WTC11 (cell line): ENCODE results near the gene DMD. TPM values are rescaled to one million over a fixed set of nuclear protein-coding genes. Genes with fewer than 3 reads are reported as not detected.

ENCODE experiments used
- ATAC-seq: fragments of 200-7000 bp; cut with Tn5 transposase; 2 replicates; pipeline ENCODE4 v1.10.0; 2021; ENCODE audit warnings: mild to moderate bottlenecking, moderate library complexity
- CTCF ChIA-PET: fragments of 300-600 bp; sonication (Branson Sonifier 250); formaldehyde crosslinking; loops from one replicate; lab custom pipeline; 2021; ENCODE audit warnings: antibody characterized with exemption; lab: Charles Lee
- POLR2A ChIA-PET: fragments of 350-600 bp; sonication (Branson Sonifier 250); formaldehyde crosslinking; loops from one replicate; lab custom pipeline; 2021; ENCODE audit warnings: antibody characterized with exemption; lab: Charles Lee
- DNase-seq: peaks from one replicate; pipeline ENCODE4 v3.0.0; 2021; ENCODE audit warnings: low spot score
- H3K27ac Mint-ChIP-seq: 2 replicates; pipeline ENCODE4 v1.8.0; 2021; ENCODE audit warnings: mixed read lengths
- H3K27me3 Mint-ChIP-seq: 2 replicates; pipeline ENCODE4 v1.8.0; 2021; ENCODE audit warnings: low read depth, mild to moderate bottlenecking, moderate library complexity, mixed read lengths
- H3K36me3 Mint-ChIP-seq: 2 replicates; pipeline ENCODE4 v1.8.0; 2021; ENCODE audit warnings: mixed read lengths
- H3K4me1 Mint-ChIP-seq: 2 replicates; pipeline ENCODE4 v1.8.0; 2022; ENCODE audit warnings: mixed read lengths
- H3K4me3 Mint-ChIP-seq: 2 replicates; pipeline ENCODE4 v1.8.0; 2021; ENCODE audit warnings: mild to moderate bottlenecking, moderate library complexity, mixed read lengths
- H3K9me3 Mint-ChIP-seq: 2 replicates; pipeline ENCODE4 v1.8.0; 2021; ENCODE audit warnings: mixed read lengths
- CBFB ChIP-seq: sonication (generic); formaldehyde crosslinking; IDR thresholded peaks from 2 replicates; pipeline ENCODE4 v1.8.1; 2022; ENCODE audit warnings: mild to moderate bottlenecking, low read depth, missing genetic modification reagents
- CDX4 ChIP-seq: fragments of 250-450 bp; sonication (Bioruptor Pico); IDR thresholded peaks from 2 replicates; pipeline ENCODE4 v1.9.0; 2021; ENCODE audit warnings: moderate library complexity, mild to moderate bottlenecking, inconsistent platforms, borderline replicate concordance
- HMGA2 ChIP-seq: fragments of 250-450 bp; sonication (Bioruptor Pico); IDR thresholded peaks from 2 replicates; pipeline ENCODE4 v1.4.0; 2021; ENCODE audit warnings: mild to moderate bottlenecking, moderate library complexity
- KAT7 ChIP-seq: sonication (generic); formaldehyde crosslinking; IDR thresholded peaks from 2 replicates; pipeline ENCODE4 v1.8.1; 2023; ENCODE audit warnings: missing genetic modification reagents, mild to moderate bottlenecking, borderline replicate concordance
- MLX ChIP-seq: sonication (generic); formaldehyde crosslinking; IDR thresholded peaks from 2 replicates; pipeline ENCODE4 v1.8.1; 2023; ENCODE audit warnings: mild to moderate bottlenecking, missing genetic modification reagents, moderate library complexity
- NFYB ChIP-seq: sonication (generic); formaldehyde crosslinking; conservative IDR thresholded peaks from 2 replicates; pipeline ENCODE4 v1.8.0; 2022; ENCODE audit warnings: low read depth, missing genetic modification reagents
- RORB ChIP-seq: fragments of 250-450 bp; sonication (Bioruptor Pico); IDR thresholded peaks from 2 replicates; pipeline ENCODE4 v1.9.0; 2021; ENCODE audit warnings: mild to moderate bottlenecking
- SMAD3 ChIP-seq: sonication (generic); formaldehyde crosslinking; IDR thresholded peaks from 2 replicates; pipeline ENCODE4 v1.8.0; 2022; ENCODE audit warnings: missing genetic modification reagents, mild to moderate bottlenecking, borderline replicate concordance
- USF1 ChIP-seq: sonication (generic); formaldehyde crosslinking; IDR thresholded peaks from 2 replicates; pipeline ENCODE4 v1.8.0; 2022; ENCODE audit warnings: mild to moderate bottlenecking, missing genetic modification reagents
- ZNF423 ChIP-seq: fragments of 250-450 bp; sonication (Bioruptor Pico); IDR thresholded peaks from 2 replicates; pipeline ENCODE4 v2.1.2; 2022; ENCODE audit warnings: mild to moderate bottlenecking, moderate library complexity
- total RNA-seq: library from RNA; stranded (reverse); gene quantifications from 3 replicates; pipeline ENCODE4 v1.2.3, GENCODE V29; 2021
- TF ChIP-seq, protein P1 (sequence below): fragments of 250-450 bp; sonication (Bioruptor Pico); IDR thresholded peaks from 2 replicates; pipeline ENCODE4 v1.9.0; 2021; ENCODE audit warnings: mild to moderate bottlenecking
- TF ChIP-seq, protein P2 (sequence below): sonication (generic); formaldehyde crosslinking; conservative IDR thresholded peaks from 2 replicates; pipeline ENCODE4 v1.8.1; 2023; ENCODE audit warnings: mild to moderate bottlenecking, low read depth, missing genetic modification reagents, moderate library complexity
- TF ChIP-seq, protein P3 (sequence below): fragments of 250-450 bp; sonication (Bioruptor Pico); IDR thresholded peaks from 2 replicates; pipeline ENCODE4 v1.9.0; 2021; ENCODE audit warnings: mild to moderate bottlenecking, borderline replicate concordance
- TF ChIP-seq, protein P4 (sequence below): sonication (generic); formaldehyde crosslinking; IDR thresholded peaks from 2 replicates; pipeline ENCODE4 v1.8.0; 2022; ENCODE audit warnings: mild to moderate bottlenecking, missing genetic modification reagents
- TF ChIP-seq, protein P5 (sequence below): sonication (generic); formaldehyde crosslinking; conservative IDR thresholded peaks from 2 replicates; pipeline ENCODE4 v1.8.1; 2022; ENCODE audit warnings: mild to moderate bottlenecking, missing genetic modification reagents

The DMD gene
- total RNA-seq, 1 experiment from 2014 or later: 9.1 TPM

DNA sequence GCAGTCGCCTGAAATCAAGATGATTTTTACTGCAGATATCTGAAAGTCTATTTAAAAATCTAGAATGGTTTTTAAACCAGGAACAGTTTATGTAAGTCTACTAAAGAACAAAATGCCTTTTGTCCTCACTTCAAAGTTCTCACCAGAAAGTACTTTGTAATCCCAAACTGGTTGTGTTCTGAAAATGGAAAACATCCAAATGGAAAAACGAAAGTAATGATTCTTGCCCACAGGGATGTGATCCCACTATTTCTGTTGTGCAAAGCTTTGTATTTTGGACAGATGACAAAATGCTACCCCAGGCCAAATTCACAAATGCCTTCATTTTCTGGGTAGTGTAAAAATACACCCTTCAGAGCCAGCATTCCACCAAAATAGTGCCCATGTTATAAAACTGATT lies 1874.0 kb downstream of the DMD start:
- ATAC-seq (no peak), DNase-seq (no peak)
- Mint-ChIP-seq H3K27me3 (no peaks in the 10 kb centered on the region), H3K4me3 (no peak overlapping the region), H3K9me3 (no peaks in the 10 kb centered on the region), H3K36me3 (no peaks in the 10 kb centered on the region), H3K4me1 (no peaks in the 10 kb centered on the region), H3K27ac (no peak overlapping the region)
- ChIA-PET CTCF (no interaction called here), POLR2A (no interaction called here)
- TF ChIP-seq, protein P1, sequence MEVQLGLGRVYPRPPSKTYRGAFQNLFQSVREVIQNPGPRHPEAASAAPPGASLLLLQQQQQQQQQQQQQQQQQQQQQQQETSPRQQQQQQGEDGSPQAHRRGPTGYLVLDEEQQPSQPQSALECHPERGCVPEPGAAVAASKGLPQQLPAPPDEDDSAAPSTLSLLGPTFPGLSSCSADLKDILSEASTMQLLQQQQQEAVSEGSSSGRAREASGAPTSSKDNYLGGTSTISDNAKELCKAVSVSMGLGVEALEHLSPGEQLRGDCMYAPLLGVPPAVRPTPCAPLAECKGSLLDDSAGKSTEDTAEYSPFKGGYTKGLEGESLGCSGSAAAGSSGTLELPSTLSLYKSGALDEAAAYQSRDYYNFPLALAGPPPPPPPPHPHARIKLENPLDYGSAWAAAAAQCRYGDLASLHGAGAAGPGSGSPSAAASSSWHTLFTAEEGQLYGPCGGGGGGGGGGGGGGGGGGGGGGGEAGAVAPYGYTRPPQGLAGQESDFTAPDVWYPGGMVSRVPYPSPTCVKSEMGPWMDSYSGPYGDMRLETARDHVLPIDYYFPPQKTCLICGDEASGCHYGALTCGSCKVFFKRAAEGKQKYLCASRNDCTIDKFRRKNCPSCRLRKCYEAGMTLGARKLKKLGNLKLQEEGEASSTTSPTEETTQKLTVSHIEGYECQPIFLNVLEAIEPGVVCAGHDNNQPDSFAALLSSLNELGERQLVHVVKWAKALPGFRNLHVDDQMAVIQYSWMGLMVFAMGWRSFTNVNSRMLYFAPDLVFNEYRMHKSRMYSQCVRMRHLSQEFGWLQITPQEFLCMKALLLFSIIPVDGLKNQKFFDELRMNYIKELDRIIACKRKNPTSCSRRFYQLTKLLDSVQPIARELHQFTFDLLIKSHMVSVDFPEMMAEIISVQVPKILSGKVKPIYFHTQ (CRISPR knock-in tag): no peak
- TF ChIP-seq MLX (CRISPR knock-in tag): no peak
- no peak for TF ChIP-seq ZNF423
- TF ChIP-seq CDX4 (CRISPR knock-in tag): no peak
- TF ChIP-seq HMGA2 (CRISPR knock-in tag): no peak
- TF ChIP-seq, protein P2, sequence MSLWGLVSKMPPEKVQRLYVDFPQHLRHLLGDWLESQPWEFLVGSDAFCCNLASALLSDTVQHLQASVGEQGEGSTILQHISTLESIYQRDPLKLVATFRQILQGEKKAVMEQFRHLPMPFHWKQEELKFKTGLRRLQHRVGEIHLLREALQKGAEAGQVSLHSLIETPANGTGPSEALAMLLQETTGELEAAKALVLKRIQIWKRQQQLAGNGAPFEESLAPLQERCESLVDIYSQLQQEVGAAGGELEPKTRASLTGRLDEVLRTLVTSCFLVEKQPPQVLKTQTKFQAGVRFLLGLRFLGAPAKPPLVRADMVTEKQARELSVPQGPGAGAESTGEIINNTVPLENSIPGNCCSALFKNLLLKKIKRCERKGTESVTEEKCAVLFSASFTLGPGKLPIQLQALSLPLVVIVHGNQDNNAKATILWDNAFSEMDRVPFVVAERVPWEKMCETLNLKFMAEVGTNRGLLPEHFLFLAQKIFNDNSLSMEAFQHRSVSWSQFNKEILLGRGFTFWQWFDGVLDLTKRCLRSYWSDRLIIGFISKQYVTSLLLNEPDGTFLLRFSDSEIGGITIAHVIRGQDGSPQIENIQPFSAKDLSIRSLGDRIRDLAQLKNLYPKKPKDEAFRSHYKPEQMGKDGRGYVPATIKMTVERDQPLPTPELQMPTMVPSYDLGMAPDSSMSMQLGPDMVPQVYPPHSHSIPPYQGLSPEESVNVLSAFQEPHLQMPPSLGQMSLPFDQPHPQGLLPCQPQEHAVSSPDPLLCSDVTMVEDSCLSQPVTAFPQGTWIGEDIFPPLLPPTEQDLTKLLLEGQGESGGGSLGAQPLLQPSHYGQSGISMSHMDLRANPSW: no peak
- no peak for TF ChIP-seq RORB
- TF ChIP-seq, protein P3, sequence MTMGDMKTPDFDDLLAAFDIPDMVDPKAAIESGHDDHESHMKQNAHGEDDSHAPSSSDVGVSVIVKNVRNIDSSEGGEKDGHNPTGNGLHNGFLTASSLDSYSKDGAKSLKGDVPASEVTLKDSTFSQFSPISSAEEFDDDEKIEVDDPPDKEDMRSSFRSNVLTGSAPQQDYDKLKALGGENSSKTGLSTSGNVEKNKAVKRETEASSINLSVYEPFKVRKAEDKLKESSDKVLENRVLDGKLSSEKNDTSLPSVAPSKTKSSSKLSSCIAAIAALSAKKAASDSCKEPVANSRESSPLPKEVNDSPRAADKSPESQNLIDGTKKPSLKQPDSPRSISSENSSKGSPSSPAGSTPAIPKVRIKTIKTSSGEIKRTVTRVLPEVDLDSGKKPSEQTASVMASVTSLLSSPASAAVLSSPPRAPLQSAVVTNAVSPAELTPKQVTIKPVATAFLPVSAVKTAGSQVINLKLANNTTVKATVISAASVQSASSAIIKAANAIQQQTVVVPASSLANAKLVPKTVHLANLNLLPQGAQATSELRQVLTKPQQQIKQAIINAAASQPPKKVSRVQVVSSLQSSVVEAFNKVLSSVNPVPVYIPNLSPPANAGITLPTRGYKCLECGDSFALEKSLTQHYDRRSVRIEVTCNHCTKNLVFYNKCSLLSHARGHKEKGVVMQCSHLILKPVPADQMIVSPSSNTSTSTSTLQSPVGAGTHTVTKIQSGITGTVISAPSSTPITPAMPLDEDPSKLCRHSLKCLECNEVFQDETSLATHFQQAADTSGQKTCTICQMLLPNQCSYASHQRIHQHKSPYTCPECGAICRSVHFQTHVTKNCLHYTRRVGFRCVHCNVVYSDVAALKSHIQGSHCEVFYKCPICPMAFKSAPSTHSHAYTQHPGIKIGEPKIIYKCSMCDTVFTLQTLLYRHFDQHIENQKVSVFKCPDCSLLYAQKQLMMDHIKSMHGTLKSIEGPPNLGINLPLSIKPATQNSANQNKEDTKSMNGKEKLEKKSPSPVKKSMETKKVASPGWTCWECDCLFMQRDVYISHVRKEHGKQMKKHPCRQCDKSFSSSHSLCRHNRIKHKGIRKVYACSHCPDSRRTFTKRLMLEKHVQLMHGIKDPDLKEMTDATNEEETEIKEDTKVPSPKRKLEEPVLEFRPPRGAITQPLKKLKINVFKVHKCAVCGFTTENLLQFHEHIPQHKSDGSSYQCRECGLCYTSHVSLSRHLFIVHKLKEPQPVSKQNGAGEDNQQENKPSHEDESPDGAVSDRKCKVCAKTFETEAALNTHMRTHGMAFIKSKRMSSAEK (CRISPR knock-in tag): no peak
- TF ChIP-seq, protein P4, sequence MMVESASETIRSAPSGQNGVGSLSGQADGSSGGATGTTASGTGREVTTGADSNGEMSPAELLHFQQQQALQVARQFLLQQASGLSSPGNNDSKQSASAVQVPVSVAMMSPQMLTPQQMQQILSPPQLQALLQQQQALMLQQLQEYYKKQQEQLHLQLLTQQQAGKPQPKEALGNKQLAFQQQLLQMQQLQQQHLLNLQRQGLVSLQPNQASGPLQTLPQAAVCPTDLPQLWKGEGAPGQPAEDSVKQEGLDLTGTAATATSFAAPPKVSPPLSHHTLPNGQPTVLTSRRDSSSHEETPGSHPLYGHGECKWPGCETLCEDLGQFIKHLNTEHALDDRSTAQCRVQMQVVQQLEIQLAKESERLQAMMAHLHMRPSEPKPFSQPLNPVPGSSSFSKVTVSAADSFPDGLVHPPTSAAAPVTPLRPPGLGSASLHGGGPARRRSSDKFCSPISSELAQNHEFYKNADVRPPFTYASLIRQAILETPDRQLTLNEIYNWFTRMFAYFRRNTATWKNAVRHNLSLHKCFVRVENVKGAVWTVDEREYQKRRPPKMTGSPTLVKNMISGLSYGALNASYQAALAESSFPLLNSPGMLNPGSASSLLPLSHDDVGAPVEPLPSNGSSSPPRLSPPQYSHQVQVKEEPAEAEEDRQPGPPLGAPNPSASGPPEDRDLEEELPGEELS (CRISPR knock-in tag): no peak
- no peak for TF ChIP-seq KAT7 (CRISPR knock-in tag)

DNA sequence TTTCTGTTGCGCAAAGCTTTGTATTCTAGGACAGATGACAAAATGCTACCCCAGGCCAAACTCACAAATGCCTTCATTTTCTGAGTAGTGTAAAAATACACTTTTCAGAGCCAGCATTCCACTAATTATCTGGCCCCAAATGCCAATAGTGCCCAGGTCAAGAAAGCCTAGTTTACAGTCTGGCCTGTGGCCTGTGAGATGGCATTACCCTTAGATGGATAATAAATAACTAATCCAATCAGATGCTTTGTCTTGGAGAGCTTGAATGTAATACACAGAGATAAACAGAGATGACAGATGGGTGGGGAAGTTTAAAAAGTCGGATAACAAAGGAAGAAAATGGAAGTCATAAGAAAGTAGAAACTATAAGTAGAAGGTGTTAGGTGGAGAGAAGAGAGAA lies 1874.9 kb downstream of the DMD start:
- Mint-ChIP-seq H3K27me3 (no peaks in the 10 kb centered on the region), H3K27ac (no peak overlapping the region), H3K9me3 (no peaks in the 10 kb centered on the region), H3K36me3 (no peaks in the 10 kb centered on the region), H3K4me1 (no peaks in the 10 kb centered on the region; the same call in 1 of the 2 replicates), H3K4me3 (no peak overlapping the region)
- ATAC-seq (no peak), DNase-seq (no peak)
- POLR2A ChIA-PET: no interaction called here
- TF ChIP-seq, protein P5, sequence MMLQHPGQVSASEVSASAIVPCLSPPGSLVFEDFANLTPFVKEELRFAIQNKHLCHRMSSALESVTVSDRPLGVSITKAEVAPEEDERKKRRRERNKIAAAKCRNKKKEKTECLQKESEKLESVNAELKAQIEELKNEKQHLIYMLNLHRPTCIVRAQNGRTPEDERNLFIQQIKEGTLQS (CRISPR knock-in tag): no peak
- no peak for TF ChIP-seq RORB
- TF ChIP-seq CBFB: no peak
- no peak for TF ChIP-seq SMAD3 (CRISPR knock-in tag)
- no peak for TF ChIP-seq USF1
- TF ChIP-seq NFYB (CRISPR knock-in tag): no peak
- CTCF ChIA-PET: no interaction called here
